Measurements from ENCODE around the gene SERTAD1.

Gene SERTAD1

GRCh38 chr19:40392894-40393517 is 32.8 kb downstream of the SERTAD1 start:
- Histone ChIP-seq H3K36me3 (ENCODE audit: low read length) (no peaks in the 10 kb centered on the region), H2AFZ (ENCODE audit: low read depth, low read length, severe bottlenecking) (no peak overlapping the region), H4K20me1 (ENCODE audit: low read depth, low read length) (no peaks in the 10 kb centered on the region), H3K9me3 (ENCODE audit: insufficient read depth, low read length) (no peaks in the 10 kb centered on the region), H3K4me2 (ENCODE audit: low read depth, low read length, poor library complexity, severe bottlenecking) (no peak overlapping the region), H3K79me2 (ENCODE audit: insufficient read depth, low read length) (no peaks in the 10 kb centered on the region), H3K9ac (ENCODE audit: low read length) (no peak overlapping the region), H3F3A (ENCODE audit: insufficient read depth) (no peaks in the 10 kb centered on the region), H3K4me3 (ENCODE audit: insufficient read depth, low read length, poor library complexity, severe bottlenecking) (no peak overlapping the region), H3K9me2 (replicated peaks; ENCODE audit: insufficient read depth, low read length) (no peaks in the 10 kb centered on the region), H3K27ac (ENCODE audit: low read depth, low read length) (no peak overlapping the region), H3K27me3 (ENCODE audit: low read length) (no peaks in the 10 kb centered on the region)
- TF ChIP-seq CTCF (IDR thresholded peaks at IDR 0.05; ENCODE audit: insufficient read depth, low read length, poor library complexity, severe bottlenecking): no peak
- TF ChIP-seq EZH2phosphoT487 (conservative IDR thresholded peaks at IDR 0.05; ENCODE audit: low read length): no peak

GRCh38 chr19:40392123-40392522 is 33.7 kb downstream of the SERTAD1 start:
- Histone ChIP-seq H3K27ac (ENCODE audit: low read depth, low read length) (no peak overlapping the region), H3K9me2 (replicated peaks; ENCODE audit: insufficient read depth, low read length) (no peaks in the 10 kb centered on the region)

GRCh38 chr19:40390084-40390742 is 35.6 kb downstream of the SERTAD1 start, which contains the start of gene HIPK4:
Gene HIPK4 (minus strand): TSS chr19:40390181. CDS start chr19:40389902, 279 bp downstream.
- H3K9ac ChIP-seq (ENCODE audit: low read length): no peak within 1 kb of the TSS
- no peaks in the 10 kb centered on the region for H3K36me3 ChIP-seq (ENCODE audit: low read length)
- H3K27ac ChIP-seq (ENCODE audit: low read depth, low read length): no peak within 1 kb of the TSS
- TF ChIP-seq CTCF (IDR thresholded peaks at IDR 0.05; ENCODE audit: insufficient read depth, low read length, poor library complexity, severe bottlenecking) (no peak), EZH2phosphoT487 (conservative IDR thresholded peaks at IDR 0.05; ENCODE audit: low read length) (no peak)
- H3K9me2 ChIP-seq (replicated peaks; ENCODE audit: insufficient read depth, low read length): no peaks in the 10 kb centered on the region
- no peak within 1 kb of the TSS for H3K4me2 ChIP-seq (ENCODE audit: low read depth, low read length, poor library complexity, severe bottlenecking)
- H3F3A ChIP-seq (ENCODE audit: insufficient read depth): no peaks in the 10 kb centered on the region
- H4K20me1 ChIP-seq (ENCODE audit: low read depth, low read length): no peaks in the 10 kb centered on the region
- H3K9me3 ChIP-seq (ENCODE audit: insufficient read depth, low read length): no peaks in the 10 kb centered on the region
- no peak within 1 kb of the TSS for H3K4me3 ChIP-seq (ENCODE audit: insufficient read depth, low read length, poor library complexity, severe bottlenecking)
- no peaks in the 10 kb centered on the region for H3K27me3 ChIP-seq (ENCODE audit: low read length)
- no peak within 1 kb of the TSS for H2AFZ ChIP-seq (ENCODE audit: low read depth, low read length, severe bottlenecking)
- no peaks in the 10 kb centered on the region for H3K79me2 ChIP-seq (ENCODE audit: insufficient read depth, low read length)

More at GRCh38 chr19:40392123-40392522, 33.7 kb downstream of the SERTAD1 start:
- Histone ChIP-seq H2AFZ (ENCODE audit: low read depth, low read length, severe bottlenecking) (no peak overlapping the region), H3K79me2 (ENCODE audit: insufficient read depth, low read length) (no peaks in the 10 kb centered on the region), H3K9me3 (ENCODE audit: insufficient read depth, low read length) (no peaks in the 10 kb centered on the region), H3K9ac (ENCODE audit: low read length) (no peak overlapping the region), H3F3A (ENCODE audit: insufficient read depth) (no peaks in the 10 kb centered on the region), H3K4me2 (ENCODE audit: low read depth, low read length, poor library complexity, severe bottlenecking) (no peak overlapping the region), H3K27me3 (ENCODE audit: low read length) (no peaks in the 10 kb centered on the region), H3K4me3 (ENCODE audit: insufficient read depth, low read length, poor library complexity, severe bottlenecking) (no peak overlapping the region), H3K36me3 (ENCODE audit: low read length) (no peaks in the 10 kb centered on the region), H4K20me1 (ENCODE audit: low read depth, low read length) (no peaks in the 10 kb centered on the region)
- TF ChIP-seq CTCF (IDR thresholded peaks at IDR 0.05; ENCODE audit: insufficient read depth, low read length, poor library complexity, severe bottlenecking) (no peak), EZH2phosphoT487 (conservative IDR thresholded peaks at IDR 0.05; ENCODE audit: low read length) (no peak)

All from SU-DHL-6 (cell line).